GM23248 (cell line): Measurements from ENCODE around the gene C18orf32. TPM values are rescaled to one million over a fixed set of nuclear protein-coding genes. Genes with fewer than 3 reads are reported as not detected.

Experiments used
- DNase-seq: peaks from one replicate; pipeline ENCODE4 v3.0.0-alpha.2; 2015
- H2AFZ ChIP-seq: fragments of 200-600 bp; sonication (generic); 2 replicates; pipeline ENCODE4 v1.6.1; 2016; ENCODE audit warnings: antibody characterized with exemption
- H3F3A ChIP-seq: fragments of 200-600 bp; sonication (generic); 2 replicates; pipeline ENCODE4 v1.6.1; 2016; ENCODE audit warnings: mild to moderate bottlenecking, antibody characterized with exemption, mixed run types; ENCODE audit not compliant: insufficient read depth
- H3K27ac ChIP-seq: fragments of 200-600 bp; sonication (generic); 2 replicates; pipeline ENCODE4 v1.5.1; 2016; ENCODE audit warnings: mild to moderate bottlenecking
- H3K27me3 ChIP-seq: fragments of 200-600 bp; sonication (generic); replicated peaks from 2 replicates; pipeline ENCODE4 v1.6.1; 2016; ENCODE audit warnings: mild to moderate bottlenecking; ENCODE audit not compliant: insufficient read depth
- H3K36me3 ChIP-seq: fragments of 200-600 bp; sonication (generic); 2 replicates; pipeline ENCODE4 v1.6.1; 2016; ENCODE audit warnings: low read depth, mild to moderate bottlenecking
- H3K4me1 ChIP-seq: fragments of 200-600 bp; sonication (generic); 2 replicates; pipeline ENCODE4 v1.6.1; 2016; ENCODE audit warnings: mild to moderate bottlenecking; ENCODE audit not compliant: insufficient read depth
- H3K4me2 ChIP-seq: fragments of 200-600 bp; sonication (generic); one replicate; pipeline ENCODE4 v1.6.1; 2016; ENCODE audit warnings: mild to moderate bottlenecking; ENCODE audit not compliant: unreplicated experiment
- H3K4me3 ChIP-seq: fragments of 200-600 bp; sonication (generic); 2 replicates; pipeline ENCODE4 v1.5.1; 2016; ENCODE audit warnings: mild to moderate bottlenecking
- H3K79me2 ChIP-seq: fragments of 200-600 bp; sonication (generic); 2 replicates; pipeline ENCODE4 v1.6.1; 2016; ENCODE audit warnings: mild to moderate bottlenecking; ENCODE audit not compliant: insufficient read depth
- H3K9ac ChIP-seq: fragments of 200-600 bp; sonication (generic); 2 replicates; pipeline ENCODE4 v1.6.1; 2016; ENCODE audit warnings: mild to moderate bottlenecking
- H3K9me2 ChIP-seq: fragments of 200-600 bp; sonication (generic); 2 replicates; pipeline ENCODE4 v1.6.1; 2016; ENCODE audit warnings: mixed run types, mild to moderate bottlenecking, moderate library complexity; ENCODE audit not compliant: insufficient read depth
- H3K9me3 ChIP-seq: fragments of 200-600 bp; sonication (generic); one replicate; pipeline ENCODE4 v1.6.1; 2017; ENCODE audit warnings: low read depth
- H4K20me1 ChIP-seq: fragments of 200-600 bp; sonication (generic); 2 replicates; pipeline ENCODE4 v1.6.0; 2016; ENCODE audit not compliant: insufficient read depth
- EZH2 ChIP-seq: fragments of 200-600 bp; sonication (generic); IDR thresholded peaks from 2 replicates; pipeline ENCODE4 v1.6.1; 2018; ENCODE audit warnings: antibody characterized with exemption, mild to moderate bottlenecking; ENCODE audit not compliant: insufficient read depth, poor library complexity, severe bottlenecking
- EZH2phosphoT487 ChIP-seq: fragments of 200-600 bp; sonication (generic); IDR thresholded peaks from 2 replicates; pipeline ENCODE4 v1.6.1; 2018; ENCODE audit warnings: antibody characterized with exemption, moderate library complexity, mild to moderate bottlenecking, low read depth; ENCODE audit not compliant: insufficient read depth
- WGBS, 2 experiments: methylation state at CpG; one replicate each; pipeline ENCODE4 v1.1.6; 2015 to 2017; ENCODE audit warnings: low lambda C conversion rate in 2 of 2, low coverage in 1 of 2; ENCODE audit errors: missing lambda C conversion rate in 2 of 2; 5-methylcytosine and 5-hydroxymethylcytosine counted together
- in situ Hi-C: fragments of 300-500 bp; cut with MboI; formaldehyde crosslinking; loops from 2 replicates; pipeline ENCODE4 v1.15.0; 2020
- microRNA counts: library from miRNA; unstranded; fragments of <30 nt; microRNA quantifications from one replicate; lab custom pipeline; 2016
- polyA plus RNA-seq: library from polyadenylated mRNA; unstranded; fragments of >200 nt; fragmentation: Nextera tagmentation; extraction: Ambion mirVana; gene quantifications from 2 replicates; pipeline ENCODE4 v1.2.1, GENCODE V29; 2016
- small RNA-seq: library from RNA; depleted of rRNA; stranded (forward); fragments of <200 nt; gene quantifications from one replicate; pipeline ENCODE3, GENCODE V24; 2014; ENCODE audit warnings: low read depth, low replicate concordance
- total RNA-seq: library from RNA; depleted of rRNA; stranded (reverse); fragments of >200 nt; shearing (Covaris generic); gene quantifications from 2 replicates; pipeline ENCODE4 v1.2.3, GENCODE V29; 2014; rRNA removed

C18orf32 gene
- total and polyA plus RNA-seq, 2 experiments from 2014 or later, result 43.7 to 77.0 TPM

DNA sequence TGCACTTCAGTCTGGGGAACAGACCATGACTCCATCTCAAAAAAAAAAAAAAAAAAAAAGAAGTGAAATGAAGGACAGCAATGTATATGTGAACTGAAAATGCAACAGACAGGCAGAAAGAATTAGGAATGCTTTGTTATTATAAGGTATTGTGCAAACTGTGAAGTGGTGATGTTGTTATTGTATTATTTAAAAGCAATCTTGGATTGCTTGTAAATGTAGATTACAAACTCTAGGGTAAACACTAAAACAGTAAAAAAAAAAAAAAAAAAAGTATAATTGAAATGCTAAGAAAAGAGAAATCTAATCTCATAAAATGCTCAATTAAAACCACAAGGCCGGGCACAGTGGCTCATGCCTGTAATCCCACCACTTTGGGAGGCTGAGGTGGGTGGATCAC, 51.9 kb downstream of the C18orf32 start:
- Histone ChIP-seq H3K4me3 (no peak overlapping the region), H3K27me3 (no peaks in the 10 kb centered on the region), H3K9ac (no peak overlapping the region), H3K27ac (no peak overlapping the region), H3K4me1 (no peaks in the 10 kb centered on the region), H3K4me2 (no peak overlapping the region), H3K9me2 (no peaks in the 10 kb centered on the region), H2AFZ (no peak overlapping the region), H3K36me3 (no peaks in the 10 kb centered on the region), H3K79me2 (peaks cover 86% of the 10 kb centered on the region), H4K20me1 (no peaks in the 10 kb centered on the region), H3K9me3 (no peaks in the 10 kb centered on the region), H3F3A (no peaks in the 10 kb centered on the region)
- in situ Hi-C loops, result loop anchor here (25.0 kb wide), 1 partner anchor 748 kb away; no protein-coding TSS in a partner anchor
- TF ChIP-seq EZH2phosphoT487, result no peak
- no peak for TF ChIP-seq EZH2
- DNase-seq, result no peak
- 67 to 76% methylated on average over 1 of the region's 1 CpG for WGBS, 2 experiments

DNA sequence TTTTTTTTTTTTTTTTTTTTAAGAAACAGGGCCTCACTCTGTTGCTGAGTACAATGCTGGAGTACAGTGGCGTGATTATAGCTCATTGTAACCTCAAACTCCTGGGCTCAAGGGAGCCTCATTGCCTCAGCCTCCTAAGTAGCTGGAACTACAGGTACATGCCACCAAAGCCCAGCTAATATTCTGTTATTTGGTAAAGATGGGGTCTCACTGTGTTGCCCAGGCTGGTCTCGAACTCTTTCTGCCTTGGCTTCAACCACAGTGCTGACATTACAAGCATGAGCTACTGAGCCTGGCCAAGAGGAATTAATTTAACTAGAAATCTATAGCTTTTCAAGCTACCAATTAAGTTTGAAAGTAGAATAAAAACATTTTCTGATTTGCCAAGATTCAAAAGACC, 54.4 kb downstream of the C18orf32 start:
- Histone ChIP-seq H3K4me2 (no peak overlapping the region), H3K27ac (no peak overlapping the region), H3K9me2 (no peaks in the 10 kb centered on the region), H3F3A (no peaks in the 10 kb centered on the region), H4K20me1 (no peaks in the 10 kb centered on the region; the same call in 1 of the 2 replicates), H3K9ac (no peak overlapping the region), H3K4me3 (no peak overlapping the region), H3K4me1 (no peaks in the 10 kb centered on the region), H2AFZ (no peak overlapping the region), H3K36me3 (peaks cover 3% of the 10 kb centered on the region; the same call in 1 of the 2 replicates), H3K79me2 (peaks cover 68% of the 10 kb centered on the region), H3K9me3 (no peaks in the 10 kb centered on the region), H3K27me3 (no peaks in the 10 kb centered on the region)
- TF ChIP-seq EZH2phosphoT487 (no peak), EZH2 (no peak)
- no peak for DNase-seq
- in situ Hi-C loops, result loop anchor here (25.0 kb wide), 1 partner anchor 745 kb away; no protein-coding TSS in a partner anchor
- 94 to 95% methylated on average over 2 of the region's 2 CpGs for WGBS, 2 experiments

DNA sequence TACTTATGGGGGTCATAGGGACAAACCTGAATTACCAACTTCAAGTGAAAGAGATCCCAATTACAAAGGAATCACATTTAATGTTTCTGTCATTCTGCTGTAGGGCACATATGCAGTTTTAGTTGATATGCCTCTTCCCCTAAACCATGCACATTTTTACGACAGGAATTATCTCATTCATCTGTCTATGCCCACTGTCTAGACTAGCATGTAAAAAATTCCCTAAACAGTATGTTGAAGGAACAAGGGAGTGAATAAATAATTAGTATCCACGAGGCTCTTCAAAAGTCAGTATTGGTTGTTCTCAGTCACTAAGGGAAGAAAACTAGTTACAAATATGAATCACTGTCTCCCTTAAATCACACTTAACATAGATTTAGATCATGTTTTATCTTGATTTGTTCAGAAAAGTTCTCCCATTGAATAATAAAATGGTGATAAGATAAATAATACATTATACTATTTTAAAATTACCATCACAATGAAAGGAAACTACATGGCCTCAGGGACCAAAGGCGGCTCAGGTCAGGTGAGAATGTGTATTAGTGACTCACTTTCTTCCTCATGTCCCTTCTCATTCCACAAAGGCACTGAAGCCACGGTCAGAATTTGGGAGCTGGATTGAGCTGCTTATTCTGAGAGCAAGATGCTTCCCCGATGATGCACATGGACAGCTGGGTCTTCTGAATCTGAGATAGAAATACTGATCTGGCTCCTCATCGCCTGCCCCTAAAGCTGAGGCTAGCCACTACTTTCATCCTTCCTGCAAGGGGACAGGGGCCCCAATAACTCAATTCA, 55.7 kb downstream of the C18orf32 start:
- Histone ChIP-seq H3K79me2 (peaks cover 56% of the 10 kb centered on the region), H3K9me2 (no peaks in the 10 kb centered on the region), H3K27ac (no peak overlapping the region), H3K36me3 (peaks cover 3% of the 10 kb centered on the region; the same call in 1 of the 2 replicates), H3K27me3 (no peaks in the 10 kb centered on the region), H4K20me1 (no peaks in the 10 kb centered on the region; the same call in 1 of the 2 replicates), H3K4me1 (no peaks in the 10 kb centered on the region), H3K4me2 (no peak overlapping the region), H3F3A (no peaks in the 10 kb centered on the region), H2AFZ (no peak overlapping the region), H3K4me3 (no peak overlapping the region), H3K9me3 (no peaks in the 10 kb centered on the region), H3K9ac (no peak overlapping the region)
- no peak for DNase-seq
- 96 to 97% methylated on average over 6 of the region's 6 CpGs for WGBS, 2 experiments
- no peak for TF ChIP-seq EZH2
- TF ChIP-seq EZH2phosphoT487, result no peak
- in situ Hi-C loops, result loop anchor here (25.0 kb wide), 1 partner anchor 744 kb away; no protein-coding TSS in a partner anchor

MicroRNAs within 50 kb of the gene (microRNA counts, 767-probe panel; counts per million panel counts)
- 447 counts per million, percentile 86 among the panel's probes with 10 or more counts for microRNA hsa-miR-1539 (lab: Ali Mortazavi, UCI)

Small RNAs within 50 kb of the gene (small RNA-seq; reads per million reads assigned to genes)
- gene SNORD58A, result not detected
- gene SNORD58C, result not detected

Other genes with a start within 250 kb of the C18orf32 start
- 34.1 and 43.4 TPM in 2 replicates for gene DYM, start 26.6 kb downstream of the C18orf32 start, total RNA-seq
- 51.5 and 57.9 TPM in 2 replicates for gene DYM, start 26.6 kb downstream of the C18orf32 start, polyA plus RNA-seq
- gene RPL17, start 5.2 kb upstream of the C18orf32 start, total RNA-seq, result 1,224 and 1,264 TPM in 2 replicates
- 725 and 752 TPM in 2 replicates for gene RPL17, start 5.2 kb upstream of the C18orf32 start, polyA plus RNA-seq
- gene LIPG, start 74.8 kb upstream of the C18orf32 start, total RNA-seq, result 0.25 and 0.43 TPM in 2 replicates
- 0.11 and 0.38 TPM in 2 replicates for gene LIPG, start 74.8 kb upstream of the C18orf32 start, polyA plus RNA-seq